Limb (tissue), 2 donors: ENCODE results near the gene WDR38.

Source experiments
- DNase-seq, 2 donors: peaks; one replicate each; pipeline ENCODE4 v3.0.0-alpha.2; 2016; ENCODE audit errors: extremely low spot score in 2 of 2

Gene WDR38, protein sequence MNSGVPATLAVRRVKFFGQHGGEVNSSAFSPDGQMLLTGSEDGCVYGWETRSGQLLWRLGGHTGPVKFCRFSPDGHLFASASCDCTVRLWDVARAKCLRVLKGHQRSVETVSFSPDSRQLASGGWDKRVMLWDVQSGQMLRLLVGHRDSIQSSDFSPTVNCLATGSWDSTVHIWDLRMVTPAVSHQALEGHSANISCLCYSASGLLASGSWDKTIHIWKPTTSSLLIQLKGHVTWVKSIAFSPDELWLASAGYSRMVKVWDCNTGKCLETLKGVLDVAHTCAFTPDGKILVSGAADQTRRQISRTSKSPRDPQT

DNA sequence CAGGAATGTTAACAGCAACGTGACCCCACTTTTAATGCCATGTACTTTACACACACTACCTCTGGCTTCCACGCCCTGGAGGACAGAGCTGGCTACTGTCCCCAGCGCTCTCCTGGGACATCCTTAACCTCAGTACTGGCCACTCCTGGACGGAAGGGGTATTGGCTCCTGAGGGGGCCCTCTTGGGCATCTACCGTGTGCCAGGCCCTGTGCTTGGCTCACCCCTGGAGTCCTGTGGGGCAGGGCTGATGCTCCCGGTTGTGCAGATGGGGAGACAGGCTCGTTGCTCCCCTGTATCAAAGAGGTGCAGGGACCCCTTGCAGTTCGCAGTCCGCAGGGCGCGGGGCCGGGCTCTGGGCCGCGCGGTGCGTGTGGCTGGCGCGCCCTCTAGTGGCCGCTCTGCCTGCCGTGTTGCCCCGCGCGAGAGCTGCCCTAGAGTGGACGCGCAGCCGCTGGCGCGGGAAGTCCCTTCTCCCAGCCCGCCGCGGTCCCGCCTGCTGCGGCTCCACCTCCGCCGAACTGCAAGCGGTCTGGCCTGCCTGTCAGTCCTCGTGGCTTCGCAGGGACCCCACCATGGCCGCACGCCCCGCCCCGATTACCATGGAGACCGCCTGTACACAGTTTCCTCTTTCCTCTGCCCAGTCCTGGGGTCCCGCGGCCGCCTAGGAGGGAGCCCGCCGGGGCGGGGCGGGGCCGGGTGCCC lies at the start of gene WDR38:
TSS of gene WDR38 (plus strand) at position 632 of the 703 bp plus-strand sequence. CDS start 72 bp downstream, outside the sequence.
- peak; percentile 75 to 89 for DNase-seq

DNA sequence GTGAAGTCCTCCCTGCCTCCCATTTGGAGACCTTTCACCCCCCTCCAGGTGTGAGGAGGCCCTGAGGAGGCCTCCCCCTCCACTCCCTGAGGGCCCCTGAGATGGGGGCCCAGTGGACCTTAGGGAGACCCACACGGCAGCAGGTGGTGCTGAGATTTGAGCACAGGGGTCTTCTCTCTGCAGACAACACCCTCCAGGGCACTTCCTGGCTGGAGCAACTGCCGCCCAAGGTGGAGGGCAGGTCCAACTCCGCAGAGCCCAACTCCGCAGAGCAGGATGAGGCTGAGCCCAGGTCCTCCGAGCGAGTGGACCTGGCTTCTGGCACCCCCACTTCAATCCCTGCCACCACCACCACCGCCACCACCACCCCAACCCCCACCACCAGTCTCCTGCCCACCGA lies 49.3 kb upstream of the WDR38 start:
- DNase-seq = no peak

DNA sequence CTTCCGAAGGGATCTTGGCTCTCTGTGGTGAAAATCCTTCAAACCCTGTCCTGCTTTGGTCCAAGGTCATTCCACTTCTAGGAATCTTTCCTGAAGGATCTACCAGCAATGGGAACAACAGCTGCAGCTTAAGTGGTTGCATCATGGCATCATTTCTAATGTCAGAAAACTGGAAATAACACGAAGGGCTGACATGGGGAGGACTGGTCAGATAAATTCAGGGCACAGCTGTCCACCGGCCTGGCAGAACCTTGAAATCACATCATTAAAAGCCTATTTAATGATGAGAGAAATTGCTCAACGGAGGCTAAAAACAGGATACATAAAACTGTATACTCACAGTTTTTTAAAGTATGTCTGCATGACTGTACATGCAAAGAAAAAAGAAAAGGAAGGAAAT lies 48.1 kb upstream of the WDR38 start:
- no peak for DNase-seq

DNA sequence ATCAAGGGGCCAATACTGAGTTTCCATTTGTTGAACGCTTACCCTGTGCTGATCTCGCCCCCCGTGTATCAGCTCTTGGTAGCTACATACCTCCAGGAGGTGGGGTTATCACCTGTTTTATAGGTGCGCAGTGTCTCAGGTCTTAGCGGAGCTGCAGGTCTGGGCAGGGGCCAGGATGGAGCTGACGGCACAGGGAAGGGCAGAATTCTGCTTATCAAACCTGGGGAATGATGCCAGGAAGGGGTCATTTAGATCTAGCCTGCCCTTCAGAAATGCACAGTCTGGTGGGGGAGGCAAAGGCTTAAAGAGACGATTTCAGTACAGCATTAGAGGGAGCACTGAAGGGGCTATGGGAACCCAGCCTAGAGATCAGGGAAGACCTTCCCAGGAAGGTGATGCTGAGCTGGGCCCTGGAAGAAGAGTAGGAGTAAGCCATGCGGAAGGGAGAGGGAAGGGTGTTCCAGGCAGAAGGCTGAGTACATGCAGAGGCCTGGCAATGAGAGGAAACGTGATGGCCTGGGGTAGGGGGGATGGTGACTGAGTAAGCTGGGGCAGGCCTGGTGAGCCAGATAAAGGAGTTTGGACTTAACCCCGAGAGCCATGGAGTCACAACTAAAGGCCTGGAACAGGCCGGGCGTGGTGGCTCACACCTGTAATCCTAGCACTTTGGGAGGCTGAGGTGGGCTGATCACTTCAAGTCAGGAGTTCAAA lies 44.9 kb upstream of the WDR38 start:
- DNase-seq = no peak

DNA sequence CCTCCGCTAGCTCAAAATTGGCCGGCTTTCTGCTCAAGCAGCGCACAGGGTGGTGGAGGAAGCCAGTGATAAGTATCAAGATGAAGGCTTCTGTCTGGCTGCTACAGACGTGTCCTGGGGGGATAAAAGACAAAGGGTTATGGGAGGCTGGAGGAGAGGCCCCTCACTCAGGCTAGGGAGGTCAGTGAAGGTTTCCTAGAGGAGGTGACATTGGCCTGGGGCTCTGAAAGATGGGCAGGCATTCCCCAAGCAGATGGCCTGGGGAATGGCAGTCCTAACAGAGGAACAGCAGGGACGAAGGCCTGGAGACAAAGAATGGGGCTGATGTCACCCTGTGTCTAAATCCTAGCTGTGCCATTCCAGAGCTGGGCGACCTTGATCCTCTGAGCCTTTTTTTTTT lies 44.0 kb upstream of the WDR38 start:
- no peak for DNase-seq

DNA sequence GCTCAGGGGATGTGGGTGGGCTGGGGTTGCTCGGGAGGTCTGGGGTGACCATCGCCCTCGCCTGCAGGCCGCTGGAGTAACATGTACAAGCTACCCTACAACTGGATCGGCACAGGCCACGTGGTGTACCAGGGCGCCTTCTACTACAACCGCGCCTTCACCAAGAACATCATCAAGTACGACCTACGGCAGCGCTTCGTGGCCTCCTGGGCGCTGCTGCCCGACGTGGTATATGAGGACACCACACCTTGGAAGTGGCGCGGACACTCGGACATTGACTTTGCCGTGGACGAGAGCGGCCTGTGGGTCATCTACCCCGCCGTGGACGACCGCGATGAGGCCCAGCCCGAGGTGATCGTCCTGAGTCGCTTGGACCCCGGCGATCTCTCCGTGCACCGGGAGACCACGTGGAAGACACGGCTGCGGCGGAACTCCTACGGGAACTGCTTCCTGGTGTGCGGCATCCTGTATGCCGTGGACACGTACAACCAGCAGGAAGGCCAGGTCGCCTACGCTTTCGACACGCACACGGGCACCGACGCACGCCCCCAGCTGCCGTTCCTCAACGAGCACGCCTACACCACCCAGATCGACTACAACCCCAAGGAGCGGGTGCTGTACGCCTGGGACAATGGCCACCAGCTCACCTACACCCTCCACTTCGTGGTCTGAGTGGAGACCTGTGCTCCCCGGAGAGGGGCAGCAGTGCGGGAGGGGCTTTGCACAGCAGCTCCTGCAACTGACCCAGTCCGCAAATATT lies 43.3 kb upstream of the WDR38 start:
- no peak for DNase-seq

DNA sequence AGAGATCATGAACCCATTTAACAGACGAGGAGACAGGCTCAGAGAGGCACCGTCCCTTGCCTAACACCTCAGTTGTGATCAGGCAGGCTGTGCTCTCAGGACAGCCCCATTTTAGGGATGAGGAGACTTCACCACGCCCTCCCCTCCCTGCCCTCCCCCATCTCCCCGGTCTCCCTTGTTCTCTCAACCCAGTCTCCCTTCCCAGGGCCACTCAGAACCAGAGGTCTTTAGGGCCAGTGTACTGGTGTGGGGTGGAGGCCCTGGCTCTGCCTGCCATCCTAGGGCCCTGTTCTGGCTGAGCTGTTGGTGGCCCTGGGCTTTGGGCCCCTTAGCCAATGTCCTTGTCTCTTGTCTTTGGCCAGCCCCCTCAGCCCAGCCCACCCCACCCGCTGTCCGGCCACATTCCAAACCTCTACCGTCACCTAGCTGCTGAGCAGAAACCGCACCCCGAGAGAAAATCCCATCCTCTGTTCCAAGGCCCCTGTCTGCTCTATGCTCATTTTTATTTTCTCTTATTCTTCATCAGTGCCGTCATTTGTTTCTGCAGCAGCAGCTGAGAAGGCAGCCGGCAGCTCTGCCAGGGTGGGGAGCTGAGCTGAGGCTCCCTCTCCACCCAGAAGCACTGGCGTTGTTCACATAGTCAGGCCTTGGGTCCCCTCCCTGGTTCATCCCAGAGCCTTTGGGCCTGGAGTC lies 42.5 kb upstream of the WDR38 start:
- DNase-seq = peak; percentile 67 to 74

DNA sequence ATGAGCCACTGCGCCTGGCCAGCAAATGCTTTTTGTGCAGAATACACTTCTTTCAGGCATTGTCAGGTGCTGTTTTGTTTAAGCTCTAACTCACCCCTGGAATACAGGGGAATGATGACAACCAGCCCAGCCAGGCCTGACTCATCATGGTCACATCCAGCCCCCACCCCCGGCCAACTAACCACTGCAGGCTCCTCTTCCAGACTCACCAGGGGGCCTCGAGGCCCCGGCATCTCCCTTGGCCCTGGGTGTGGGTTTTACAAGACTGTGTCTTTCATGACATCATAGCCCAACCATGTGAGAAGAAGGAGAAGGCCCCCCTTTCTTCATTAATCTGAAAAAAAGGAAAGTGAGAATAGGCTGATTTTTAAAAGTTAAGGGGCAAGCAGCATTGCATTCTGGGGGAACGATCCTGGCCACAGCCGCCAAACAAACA lies 40.8 kb upstream of the WDR38 start:
- DNase-seq = peak in 1 of 2 donors; percentile 54

DNA sequence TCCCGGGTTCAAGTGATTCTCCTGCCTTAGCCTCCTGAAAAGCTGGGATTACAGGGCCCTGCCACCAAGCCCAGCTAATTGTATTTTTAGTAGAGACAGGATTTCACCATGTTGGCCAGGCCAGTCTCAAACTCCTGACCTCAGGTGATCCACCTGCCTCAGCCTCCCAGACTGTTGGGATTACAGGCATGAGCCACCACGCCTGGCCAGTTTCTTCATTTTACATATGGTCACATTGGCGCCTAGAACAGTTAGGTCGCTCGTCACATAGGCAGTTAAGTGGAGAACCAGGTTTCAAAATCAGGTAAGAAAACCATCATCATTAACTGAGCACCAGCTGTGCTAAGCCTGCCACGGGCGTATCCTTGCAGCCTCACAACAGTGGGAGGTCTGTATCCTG lies 40.2 kb upstream of the WDR38 start:
- DNase-seq = no peak

DNA sequence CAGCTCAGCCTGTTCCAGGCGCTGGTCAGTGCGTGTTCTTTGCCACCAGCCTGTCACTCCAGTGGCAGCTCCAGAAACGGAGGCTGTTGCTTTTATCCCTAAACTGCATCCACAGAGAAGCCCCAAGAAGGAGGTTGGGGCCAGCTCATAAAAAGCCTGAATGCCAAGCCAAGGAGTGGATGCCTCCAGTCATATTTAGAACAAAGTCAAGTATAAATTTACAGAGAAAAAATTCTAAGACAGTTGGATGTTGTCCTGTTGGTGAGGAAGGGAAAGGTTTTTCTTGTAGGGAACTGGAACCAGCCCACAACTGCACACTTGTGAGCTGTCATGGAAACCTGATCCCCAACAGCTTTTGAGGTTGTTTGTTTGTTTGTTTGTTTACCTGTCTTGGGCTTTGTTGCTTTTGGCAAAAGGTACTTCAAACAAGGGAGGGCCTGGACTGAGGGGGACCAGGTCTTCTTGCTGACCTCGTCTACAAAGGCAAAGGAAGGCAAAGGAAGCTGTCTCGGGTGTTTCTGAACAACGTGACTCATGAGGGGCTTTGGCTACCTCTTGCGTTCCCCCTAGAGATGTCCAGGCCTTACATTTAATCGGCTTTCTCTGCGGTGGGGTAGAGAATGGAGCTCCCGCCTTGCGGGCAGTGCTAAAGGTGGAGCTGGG lies 39.6 kb upstream of the WDR38 start:
- no peak for DNase-seq

DNA sequence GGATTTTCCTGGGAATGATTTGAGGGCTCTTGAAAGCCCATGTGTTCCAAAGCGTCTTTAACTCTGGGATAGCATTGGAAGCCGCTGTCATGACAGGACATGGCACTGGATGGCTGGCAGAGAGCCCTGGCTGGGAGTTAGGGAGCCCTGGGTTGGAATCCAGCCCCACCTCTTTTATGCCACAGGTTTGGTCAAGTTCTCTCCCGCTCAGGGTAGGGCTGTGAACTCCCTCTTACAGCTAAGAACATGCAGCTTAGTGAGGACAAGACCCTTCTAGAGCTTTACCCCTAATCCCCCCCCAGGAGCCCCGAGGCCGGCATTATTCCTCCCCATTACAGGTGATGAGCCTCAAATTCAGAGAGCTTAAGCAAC lies 39.1 kb upstream of the WDR38 start:
- no peak for DNase-seq

DNA sequence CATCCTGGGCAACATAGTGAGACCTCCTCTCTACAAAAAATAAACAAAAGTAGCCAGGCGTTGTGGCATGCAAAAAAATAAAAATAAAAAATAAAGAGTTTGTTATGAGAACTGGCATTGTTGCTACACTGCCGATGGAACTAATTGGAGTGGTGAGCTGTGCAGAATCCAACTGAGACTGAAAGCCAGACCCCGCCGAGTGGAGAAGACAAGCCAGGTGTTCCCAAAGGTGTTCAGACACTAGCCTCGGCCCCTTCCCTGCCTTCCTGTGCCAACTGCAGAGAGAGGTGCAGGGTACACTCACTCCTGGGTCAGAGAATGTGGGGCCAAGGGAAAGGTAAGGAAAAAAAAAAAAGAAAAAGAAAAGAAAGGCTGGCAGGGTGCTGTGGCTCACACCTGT lies 37.7 kb upstream of the WDR38 start:
- DNase-seq = no peak

DNA sequence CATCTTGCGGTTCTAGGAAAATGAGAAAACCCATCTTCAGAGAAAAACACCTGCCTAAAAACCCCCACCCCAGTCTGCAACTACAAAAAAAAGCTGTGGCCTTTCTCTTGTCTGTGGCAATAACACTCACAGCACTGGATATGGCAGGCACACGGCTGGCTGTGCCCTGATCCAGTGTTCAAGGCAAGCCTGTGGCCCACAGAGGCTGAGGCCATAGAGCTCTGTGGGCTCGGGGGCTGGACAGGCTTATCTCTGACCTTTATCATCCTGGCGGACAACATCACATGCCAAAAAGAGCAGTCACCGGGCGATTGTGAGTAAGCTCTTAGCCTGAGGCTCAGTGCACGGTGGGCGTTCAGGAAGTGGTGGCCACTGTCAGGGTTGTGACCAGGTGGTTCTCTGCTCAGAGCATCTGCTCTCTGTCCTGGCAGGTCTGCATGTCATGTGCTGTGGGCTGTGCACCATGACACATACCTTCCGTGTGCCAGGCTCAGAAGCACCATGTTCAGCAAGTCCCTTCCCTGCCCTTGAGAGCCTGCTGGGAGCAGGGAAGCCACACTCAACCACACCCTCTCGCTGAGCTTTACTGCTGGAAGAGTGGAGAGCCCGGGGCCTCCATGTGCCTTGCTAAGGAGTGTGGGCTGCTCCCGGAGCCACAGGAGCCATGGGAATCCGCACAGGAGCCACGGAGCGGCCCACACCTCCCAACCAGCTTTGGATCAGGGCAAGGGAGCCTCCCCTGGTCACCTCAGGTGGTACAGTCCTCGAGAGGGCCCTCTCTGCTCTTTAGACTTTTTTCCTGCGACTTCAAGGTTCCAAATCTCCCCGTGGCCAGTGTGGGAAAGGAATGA lies 34.6 kb upstream of the WDR38 start:
- no peak for DNase-seq

DNA sequence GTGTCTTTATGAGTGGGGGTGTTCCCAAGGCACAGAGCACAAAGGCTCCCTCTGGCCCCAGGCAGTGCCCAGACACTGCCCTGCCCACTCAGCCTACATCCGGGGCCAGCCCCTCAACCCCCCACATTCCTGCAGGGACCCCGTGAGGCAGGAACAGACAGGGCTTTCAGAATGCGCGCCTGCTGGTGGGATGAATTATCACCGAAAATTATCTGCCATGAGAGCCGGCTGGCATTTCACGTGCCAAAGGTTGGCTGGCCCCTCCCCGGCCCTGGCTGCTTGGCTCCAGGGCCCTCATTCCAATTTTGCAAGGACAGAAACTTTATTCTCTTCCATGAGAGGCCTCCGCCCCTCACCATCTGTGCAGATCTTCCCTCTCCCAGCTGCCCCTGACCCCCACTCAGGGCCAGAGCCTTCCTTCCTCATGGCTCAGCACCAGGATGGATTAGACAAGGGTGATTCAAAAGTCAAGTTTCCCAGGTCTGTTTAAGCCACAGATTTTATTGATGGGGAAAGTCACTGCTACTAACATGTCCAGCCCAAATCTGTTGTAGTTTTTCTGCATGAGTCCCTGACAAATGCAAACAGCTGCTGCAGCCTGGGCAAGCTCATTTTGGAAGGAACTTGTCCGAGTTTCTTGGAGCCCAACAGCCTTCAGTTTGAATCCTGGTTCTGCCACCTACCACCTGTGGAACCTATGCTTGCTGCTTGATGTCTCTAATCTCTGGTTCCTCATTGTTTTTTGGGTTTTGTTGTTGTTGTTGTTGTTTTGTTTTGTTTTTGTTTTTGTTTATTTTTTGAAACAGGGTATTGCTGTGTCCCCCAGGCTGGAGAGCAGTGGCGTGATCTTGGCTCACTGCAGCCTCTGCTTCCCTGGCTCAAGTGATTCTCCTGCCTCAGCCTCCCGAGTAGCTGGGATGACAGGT lies 32.3 kb upstream of the WDR38 start:
- DNase-seq = peak; percentile 58 to 73

DNA sequence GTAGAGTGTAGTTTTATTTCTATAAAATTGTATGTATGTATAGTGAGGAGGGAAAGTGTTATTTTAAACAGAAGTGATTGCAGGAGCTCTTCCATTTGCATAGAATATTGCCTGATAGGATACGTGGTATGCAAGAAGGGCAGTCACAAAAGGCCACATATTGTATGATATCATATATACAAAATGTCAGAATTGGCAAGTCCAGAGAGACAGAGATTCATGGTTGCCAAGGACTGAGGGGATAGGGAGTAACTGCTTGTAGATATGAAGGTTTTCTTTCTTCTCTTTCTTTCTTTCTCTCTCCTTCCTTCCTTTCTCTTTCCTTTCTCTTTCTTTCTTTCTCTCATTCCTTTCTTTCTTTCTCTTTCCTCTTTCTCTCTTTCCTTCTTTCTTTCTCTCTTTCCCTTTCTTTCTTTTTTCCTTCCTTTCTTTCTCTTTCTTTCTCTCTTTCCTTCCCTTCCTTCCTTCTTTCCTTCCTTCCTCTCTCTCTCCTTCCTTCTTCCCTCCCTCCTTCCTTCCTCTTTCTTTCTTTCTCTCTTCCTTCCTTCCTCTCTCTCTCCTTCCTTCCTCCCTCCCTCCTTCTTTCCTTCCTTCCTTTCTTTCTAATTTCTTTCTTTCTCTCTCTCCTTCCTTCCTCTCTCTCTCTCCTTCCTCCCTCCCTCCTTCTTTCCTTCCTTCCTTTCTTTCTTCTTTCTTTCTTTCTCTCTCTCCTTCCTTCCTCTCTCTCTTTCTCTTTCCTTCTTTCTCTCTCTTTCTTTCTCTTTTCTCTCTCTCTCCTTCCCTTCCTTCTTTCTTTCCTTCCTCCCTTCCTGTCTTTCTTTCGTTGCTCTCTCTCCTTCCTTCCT lies 24.5 kb upstream of the WDR38 start:
- no peak for DNase-seq

DNA sequence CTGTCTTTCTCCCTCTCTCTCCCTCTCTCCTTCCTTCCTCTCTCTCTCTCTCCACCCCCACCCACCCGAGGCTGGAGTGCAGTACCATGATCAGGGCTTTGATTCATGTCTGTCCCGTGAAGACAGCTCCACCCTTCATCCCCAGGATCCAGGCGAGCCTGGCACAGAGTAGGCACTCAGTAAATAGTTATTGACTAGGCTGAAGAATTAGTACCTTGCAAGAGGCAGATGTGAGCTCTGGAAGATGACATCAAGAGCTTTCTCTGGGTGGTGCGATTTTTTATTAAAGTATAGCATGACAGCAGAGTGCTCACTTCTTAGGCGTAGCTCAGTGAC lies 24.0 kb upstream of the WDR38 start:
- DNase-seq = no peak

DNA sequence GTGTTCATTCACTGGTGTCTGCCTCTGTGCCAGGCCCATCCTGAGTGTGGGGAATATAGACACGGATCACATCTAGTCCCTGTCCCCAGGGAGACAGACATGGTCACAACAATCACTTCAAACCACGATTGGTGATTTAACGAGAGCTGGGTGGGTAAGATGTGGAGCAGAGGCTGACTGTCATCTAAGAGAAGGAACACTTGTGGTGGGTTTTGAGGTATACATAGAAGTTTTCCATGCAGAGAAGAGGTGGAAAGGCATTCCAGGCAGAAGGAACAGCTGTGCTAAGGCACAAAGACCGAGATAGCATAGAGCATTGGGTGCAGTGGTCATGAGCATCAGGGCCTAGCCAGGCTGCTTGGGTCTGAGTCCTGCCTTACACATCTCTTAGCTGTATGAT lies 22.7 kb upstream of the WDR38 start:
- DNase-seq = no peak
